ENCODE results near the gene CDV3.

- no peak for TF ChIP-seq POLR2AphosphoS5 (IDR thresholded peaks at IDR 0.05; ENCODE audit: low read depth)
- TF ChIP-seq, protein P1, sequence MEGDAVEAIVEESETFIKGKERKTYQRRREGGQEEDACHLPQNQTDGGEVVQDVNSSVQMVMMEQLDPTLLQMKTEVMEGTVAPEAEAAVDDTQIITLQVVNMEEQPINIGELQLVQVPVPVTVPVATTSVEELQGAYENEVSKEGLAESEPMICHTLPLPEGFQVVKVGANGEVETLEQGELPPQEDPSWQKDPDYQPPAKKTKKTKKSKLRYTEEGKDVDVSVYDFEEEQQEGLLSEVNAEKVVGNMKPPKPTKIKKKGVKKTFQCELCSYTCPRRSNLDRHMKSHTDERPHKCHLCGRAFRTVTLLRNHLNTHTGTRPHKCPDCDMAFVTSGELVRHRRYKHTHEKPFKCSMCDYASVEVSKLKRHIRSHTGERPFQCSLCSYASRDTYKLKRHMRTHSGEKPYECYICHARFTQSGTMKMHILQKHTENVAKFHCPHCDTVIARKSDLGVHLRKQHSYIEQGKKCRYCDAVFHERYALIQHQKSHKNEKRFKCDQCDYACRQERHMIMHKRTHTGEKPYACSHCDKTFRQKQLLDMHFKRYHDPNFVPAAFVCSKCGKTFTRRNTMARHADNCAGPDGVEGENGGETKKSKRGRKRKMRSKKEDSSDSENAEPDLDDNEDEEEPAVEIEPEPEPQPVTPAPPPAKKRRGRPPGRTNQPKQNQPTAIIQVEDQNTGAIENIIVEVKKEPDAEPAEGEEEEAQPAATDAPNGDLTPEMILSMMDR (IDR thresholded peaks at IDR 0.05; ENCODE audit: insufficient read depth, low read length): no peak
- TF ChIP-seq, protein P2, sequence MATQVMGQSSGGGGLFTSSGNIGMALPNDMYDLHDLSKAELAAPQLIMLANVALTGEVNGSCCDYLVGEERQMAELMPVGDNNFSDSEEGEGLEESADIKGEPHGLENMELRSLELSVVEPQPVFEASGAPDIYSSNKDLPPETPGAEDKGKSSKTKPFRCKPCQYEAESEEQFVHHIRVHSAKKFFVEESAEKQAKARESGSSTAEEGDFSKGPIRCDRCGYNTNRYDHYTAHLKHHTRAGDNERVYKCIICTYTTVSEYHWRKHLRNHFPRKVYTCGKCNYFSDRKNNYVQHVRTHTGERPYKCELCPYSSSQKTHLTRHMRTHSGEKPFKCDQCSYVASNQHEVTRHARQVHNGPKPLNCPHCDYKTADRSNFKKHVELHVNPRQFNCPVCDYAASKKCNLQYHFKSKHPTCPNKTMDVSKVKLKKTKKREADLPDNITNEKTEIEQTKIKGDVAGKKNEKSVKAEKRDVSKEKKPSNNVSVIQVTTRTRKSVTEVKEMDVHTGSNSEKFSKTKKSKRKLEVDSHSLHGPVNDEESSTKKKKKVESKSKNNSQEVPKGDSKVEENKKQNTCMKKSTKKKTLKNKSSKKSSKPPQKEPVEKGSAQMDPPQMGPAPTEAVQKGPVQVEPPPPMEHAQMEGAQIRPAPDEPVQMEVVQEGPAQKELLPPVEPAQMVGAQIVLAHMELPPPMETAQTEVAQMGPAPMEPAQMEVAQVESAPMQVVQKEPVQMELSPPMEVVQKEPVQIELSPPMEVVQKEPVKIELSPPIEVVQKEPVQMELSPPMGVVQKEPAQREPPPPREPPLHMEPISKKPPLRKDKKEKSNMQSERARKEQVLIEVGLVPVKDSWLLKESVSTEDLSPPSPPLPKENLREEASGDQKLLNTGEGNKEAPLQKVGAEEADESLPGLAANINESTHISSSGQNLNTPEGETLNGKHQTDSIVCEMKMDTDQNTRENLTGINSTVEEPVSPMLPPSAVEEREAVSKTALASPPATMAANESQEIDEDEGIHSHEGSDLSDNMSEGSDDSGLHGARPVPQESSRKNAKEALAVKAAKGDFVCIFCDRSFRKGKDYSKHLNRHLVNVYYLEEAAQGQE (IDR thresholded peaks at IDR 0.05; ENCODE audit: insufficient replicate concordance, low read depth): no peak
- no peak for TF ChIP-seq SPI1 (IDR thresholded peaks at IDR 0.05; ENCODE audit: borderline replicate concordance, low read depth)
Measured at GRCh38 chr3:133606902-133607301, 33.4 kb downstream of the CDV3 start.
